MG63 (cell line): Measurements from ENCODE around the gene ZFR. TPM values are rescaled to one million over a fixed set of nuclear protein-coding genes. Genes with fewer than 3 reads are reported as not detected.

Experiments
- DNase-seq: peaks from one replicate; pipeline ENCODE4 v3.0.0-alpha.2; 2020
- H3K27me3 ChIP-seq: fragments of 250-450 bp; sonication (Bioruptor Pico); 2 replicates; pipeline ENCODE4 v1.5.1; 2020; ENCODE audit warnings: mild to moderate bottlenecking, moderate library complexity
- H3K36me3 ChIP-seq: fragments of 250-450 bp; sonication (Bioruptor Pico); 2 replicates; pipeline ENCODE4 v1.5.1; 2020; ENCODE audit warnings: mild to moderate bottlenecking, moderate library complexity
- H3K4me3 ChIP-seq: fragments of 250-450 bp; sonication (Bioruptor Pico); 2 replicates; pipeline ENCODE4 v1.5.1; 2020; ENCODE audit warnings: mild to moderate bottlenecking, moderate library complexity
- H3K9me3 ChIP-seq: fragments of 250-450 bp; sonication (Bioruptor Pico); 2 replicates; pipeline ENCODE4 v1.5.1; 2020; ENCODE audit warnings: mild to moderate bottlenecking, moderate library complexity
- total RNA-seq: library from RNA; depleted of rRNA; stranded (reverse); fragments of >200 nt; shearing (Covaris generic); gene quantifications from 2 replicates; pipeline ENCODE4 v1.2.3, GENCODE V29; 2014; ENCODE audit warnings: low replicate concordance; rRNA removed

The ZFR gene
- total RNA-seq, 1 experiment from 2014 or later: 62.7 TPM

DNA sequence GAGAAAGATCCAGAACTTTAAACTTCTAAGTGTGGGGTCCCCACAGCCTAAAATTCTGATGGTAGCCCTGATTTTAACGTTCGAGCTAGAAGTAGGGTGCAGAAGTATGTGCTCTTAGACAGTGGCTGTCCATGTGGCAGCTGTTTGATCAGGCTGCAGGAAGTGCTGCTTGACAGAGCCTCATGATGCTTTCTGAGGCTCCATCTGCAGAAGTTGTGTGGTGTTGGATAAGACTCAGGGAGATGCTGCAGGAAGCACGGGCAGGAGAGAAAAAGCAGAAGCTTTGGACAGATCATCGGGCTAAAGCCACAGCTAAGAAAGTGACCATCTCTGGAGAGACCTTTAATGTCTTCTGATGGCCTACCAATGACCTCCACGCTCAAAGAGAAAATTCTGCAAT lies 139.9 kb downstream of the ZFR start:
- DNase-seq: no peak
- Histone ChIP-seq H3K9me3 (no peaks in the 10 kb centered on the region), H3K27me3 (no peaks in the 10 kb centered on the region), H3K36me3 (peaks cover 3% of the 10 kb centered on the region; the same call in 1 of the 2 replicates), H3K4me3 (no peak overlapping the region)

Other genes starting within 250 kb of the ZFR start
- gene MTMR12, start 131.8 kb downstream of the ZFR start, total RNA-seq: 11.7 and 12.1 TPM in 2 replicates
- gene SUB1, start 140.8 kb upstream of the ZFR start, total RNA-seq: 406 and 640 TPM in 2 replicates